ENCODE measurements around the gene TCERG1L. TPM values are rescaled to one million over a fixed set of nuclear protein-coding genes. Genes with fewer than 3 reads are reported as not detected.

Gene TCERG1L
- total and polyA plus RNA-seq, 8 donors: 0.18 TPM; not detected in 7

DNA sequence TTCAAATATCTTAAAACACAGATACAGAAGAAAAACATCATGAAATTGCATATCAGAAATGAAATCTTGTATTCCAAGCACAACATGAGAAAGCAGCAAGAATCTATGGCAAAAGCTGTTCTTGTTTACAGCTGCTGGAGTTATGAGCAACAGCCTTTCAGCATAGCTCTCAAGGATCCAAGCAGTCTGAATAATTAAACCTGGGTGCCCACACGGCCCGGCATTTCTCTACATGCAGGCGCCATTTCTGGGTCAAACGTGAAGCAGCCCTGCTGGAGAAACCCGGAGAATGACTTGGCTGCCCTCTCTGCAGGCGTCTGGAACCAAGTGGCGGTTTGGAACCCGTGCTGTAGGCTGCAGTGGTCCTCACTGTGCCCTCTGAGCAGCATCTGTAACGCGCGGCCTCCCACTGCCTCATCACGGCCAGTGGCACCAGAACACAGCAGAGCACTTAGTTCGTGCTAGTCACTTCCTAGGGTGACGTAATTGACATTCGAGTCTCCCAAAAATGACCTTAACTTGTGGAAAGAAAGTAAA is 213.0 kb downstream of the TCERG1L start:
- Histone ChIP-seq H3K9me3 (no peaks in the 10 kb centered on the region), H3K27me3 (peaks cover 0 to 7% (median 0%) of the 10 kb centered on the region in 3 donors), H3K27ac (no peak overlapping the region), H3K4me3 (no peak overlapping the region), H3K36me3 (no peaks in the 10 kb centered on the region), H3K4me1 (no peaks in the 10 kb centered on the region)
- TF ChIP-seq POLR2A (IDR thresholded peaks at IDR 0.05): no peak
- TF ChIP-seq, protein P1, sequence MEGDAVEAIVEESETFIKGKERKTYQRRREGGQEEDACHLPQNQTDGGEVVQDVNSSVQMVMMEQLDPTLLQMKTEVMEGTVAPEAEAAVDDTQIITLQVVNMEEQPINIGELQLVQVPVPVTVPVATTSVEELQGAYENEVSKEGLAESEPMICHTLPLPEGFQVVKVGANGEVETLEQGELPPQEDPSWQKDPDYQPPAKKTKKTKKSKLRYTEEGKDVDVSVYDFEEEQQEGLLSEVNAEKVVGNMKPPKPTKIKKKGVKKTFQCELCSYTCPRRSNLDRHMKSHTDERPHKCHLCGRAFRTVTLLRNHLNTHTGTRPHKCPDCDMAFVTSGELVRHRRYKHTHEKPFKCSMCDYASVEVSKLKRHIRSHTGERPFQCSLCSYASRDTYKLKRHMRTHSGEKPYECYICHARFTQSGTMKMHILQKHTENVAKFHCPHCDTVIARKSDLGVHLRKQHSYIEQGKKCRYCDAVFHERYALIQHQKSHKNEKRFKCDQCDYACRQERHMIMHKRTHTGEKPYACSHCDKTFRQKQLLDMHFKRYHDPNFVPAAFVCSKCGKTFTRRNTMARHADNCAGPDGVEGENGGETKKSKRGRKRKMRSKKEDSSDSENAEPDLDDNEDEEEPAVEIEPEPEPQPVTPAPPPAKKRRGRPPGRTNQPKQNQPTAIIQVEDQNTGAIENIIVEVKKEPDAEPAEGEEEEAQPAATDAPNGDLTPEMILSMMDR (IDR thresholded peaks at IDR 0.05): no peak
- TF ChIP-seq POLR2AphosphoS5 (IDR thresholded peaks at IDR 0.05): no peak
- TF ChIP-seq EP300 (IDR thresholded peaks at IDR 0.05): no peak
- 72 to 87% (median 86%) methylated on average over 7 to 15 of the region's 15 CpGs for WGBS, 5 donors
- intact Hi-C loops (cut with DNase I; ENCODE audit: low total_unique reads): no loop called here
- DNase-seq: no peak

- intact Hi-C loops (cut with DNase I; ENCODE audit: low total_unique reads): no loop called here
- Histone ChIP-seq H3K4me1 (no peaks in the 10 kb centered on the region), H3K36me3 (no peaks in the 10 kb centered on the region), H3K27ac (no peak overlapping the region), H3K9me3 (no peaks in the 10 kb centered on the region), H3K4me3 (no peak overlapping the region), H3K27me3 (peaks cover 0 to 14% (median 0%) of the 10 kb centered on the region in 3 donors)
- no peak for DNase-seq
- 80 to 96% (median 91%) methylated on average over 7 of the region's 7 CpGs for WGBS, 5 donors
- no peak for TF ChIP-seq POLR2A (IDR thresholded peaks at IDR 0.05)
- TF ChIP-seq POLR2AphosphoS5 (IDR thresholded peaks at IDR 0.05): no peak
- no peak for TF ChIP-seq EP300 (IDR thresholded peaks at IDR 0.05)
- TF ChIP-seq, protein P1 (IDR thresholded peaks at IDR 0.05): no peak
Measured at GRCh38 chr10:131096031-131096430, 215.5 kb downstream of the TCERG1L start.

DNA sequence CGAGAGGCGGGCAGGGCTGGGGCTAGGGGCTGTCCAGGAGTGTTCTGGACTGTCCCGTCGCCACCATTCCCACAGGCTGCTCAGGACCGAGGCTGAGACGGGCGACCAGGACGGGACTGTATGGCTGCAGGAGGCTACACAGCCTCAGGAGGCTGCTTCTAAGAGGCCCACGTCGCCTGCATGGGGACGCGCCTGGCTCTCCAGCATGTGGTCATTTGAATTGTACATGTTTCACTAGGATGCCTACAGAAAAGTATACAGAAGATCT is 216.3 kb downstream of the TCERG1L start:
- WGBS, 5 donors: 85 to 95% (median 87%) methylated on average over 9 to 12 of the region's 12 CpGs

DNA sequence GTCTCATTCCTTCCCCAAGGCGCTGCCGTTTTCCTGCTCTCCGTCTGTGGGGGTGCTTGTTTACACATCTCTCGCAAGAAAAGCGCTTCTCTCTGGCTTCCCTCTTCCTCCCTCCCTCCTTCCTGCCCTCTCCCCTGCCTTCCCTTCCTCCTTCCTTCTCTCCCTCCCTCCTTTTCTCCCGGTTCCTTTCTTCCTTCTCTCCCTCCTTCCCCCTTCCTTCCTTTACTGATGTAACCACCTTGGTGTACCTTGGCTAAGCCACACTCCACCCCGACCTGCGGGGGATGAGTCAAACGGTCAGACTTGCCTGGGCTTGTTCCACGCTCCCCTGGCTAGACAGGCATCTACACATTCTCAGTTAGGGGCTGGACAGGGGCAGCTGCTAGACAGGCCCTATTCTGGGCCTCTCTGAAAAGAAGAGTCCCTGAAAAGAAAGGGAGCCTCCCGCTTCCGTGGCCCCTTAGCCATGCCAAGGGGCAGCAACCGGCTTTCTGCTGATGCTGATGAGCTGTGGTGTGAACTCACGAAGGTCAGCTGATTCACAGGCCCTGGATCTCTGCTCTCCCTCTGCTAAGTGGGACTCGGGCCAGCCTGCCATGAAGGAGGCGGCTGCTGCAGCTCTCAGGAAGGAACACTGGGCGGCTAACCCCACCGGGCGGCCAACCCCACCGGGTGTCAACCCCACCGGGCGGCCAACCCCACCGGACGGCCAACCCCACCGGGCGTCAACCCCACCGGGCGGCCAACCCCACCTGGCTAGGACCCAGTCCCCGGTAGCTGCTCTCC is 216.8 kb downstream of the TCERG1L start:
- H3K36me3 ChIP-seq: no peaks in the 10 kb centered on the region
- peaks cover 0 to 22% (median 0%) of the 10 kb centered on the region in 3 donors for H3K27me3 ChIP-seq
- TF ChIP-seq EP300 (IDR thresholded peaks at IDR 0.05): no peak
- TF ChIP-seq POLR2A (IDR thresholded peaks at IDR 0.05): no peak
- TF ChIP-seq, protein P1 (IDR thresholded peaks at IDR 0.05): no peak
- TF ChIP-seq POLR2AphosphoS5 (IDR thresholded peaks at IDR 0.05): no peak
- intact Hi-C loops (cut with DNase I; ENCODE audit: low total_unique reads): no loop called here
- WGBS, 5 donors: 24 to 55% (median 54%) methylated on average over 16 to 29 of the region's 29 CpGs
- no peak overlapping the region for H3K4me3 ChIP-seq
- peak in 1 of 2 donors; percentile 69 for DNase-seq
- no peaks in the 10 kb centered on the region for H3K4me1 ChIP-seq
- H3K9me3 ChIP-seq: no peaks in the 10 kb centered on the region
- H3K27ac ChIP-seq: no peak overlapping the region

More for the DNA sequence above, 216.3 kb downstream of the TCERG1L start:
- intact Hi-C loops (cut with DNase I; ENCODE audit: low total_unique reads): no loop called here
- H3K9me3 ChIP-seq: no peaks in the 10 kb centered on the region
- H3K27me3 ChIP-seq: peaks cover 0 to 18% (median 0%) of the 10 kb centered on the region in 3 donors
- no peaks in the 10 kb centered on the region for H3K4me1 ChIP-seq
- TF ChIP-seq, protein P1 (IDR thresholded peaks at IDR 0.05): no peak
- no peak for TF ChIP-seq EP300 (IDR thresholded peaks at IDR 0.05)
- TF ChIP-seq POLR2A (IDR thresholded peaks at IDR 0.05): no peak
- TF ChIP-seq POLR2AphosphoS5 (IDR thresholded peaks at IDR 0.05): no peak
- no peak for DNase-seq
- no peak overlapping the region for H3K27ac ChIP-seq
- no peak overlapping the region for H3K4me3 ChIP-seq
- H3K36me3 ChIP-seq: no peaks in the 10 kb centered on the region

Measured in stomach (tissue), 9 donors.